Amniotic stem cell (primary cell): ENCODE results near the gene IMMP1L.

Source experiments
- DNase-seq: peaks from one replicate; lab custom pipeline; 2025; lab: John Stamatoyannopoulos, UW

IMMP1L gene

GRCh38 chr11:31387379-31387778 lies 122.0 kb downstream of the IMMP1L start:
- no peak for DNase-seq

DNA sequence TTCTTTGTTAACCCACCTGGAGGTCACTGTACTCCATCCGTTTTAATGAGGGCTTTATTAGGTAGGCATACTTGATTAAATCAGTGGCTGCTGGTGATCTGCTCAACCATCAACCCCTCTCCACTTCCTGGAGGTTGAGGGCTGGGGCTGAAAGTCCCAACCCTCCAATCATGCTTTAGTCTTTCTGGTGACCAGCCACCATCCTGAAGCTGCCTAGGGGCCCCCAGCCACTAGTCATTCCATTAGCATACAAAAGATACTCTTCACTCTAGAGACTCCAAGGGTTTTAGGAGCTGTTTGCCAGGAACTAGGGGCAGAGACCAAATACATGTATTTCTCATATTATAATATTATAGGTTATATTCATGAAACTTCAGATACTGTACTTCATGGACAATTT lies 126.3 kb downstream of the IMMP1L start:
- DNase-seq: no peak
